Right ventricle myocardium inferior (tissue), 1 donor: ENCODE data around the gene NODAL. TPM values are rescaled to one million over a fixed set of nuclear protein-coding genes. Genes with fewer than 3 reads are reported as not detected.
A peak's percentile ranks its signal among the peaks of the same experiment; 100 is the strongest.
"Not testable (repeated sequence)": the region's sequence is repeated elsewhere in the genome, so short reads cannot be mapped to it uniquely, and the experiment has no call there.

ENCODE experiments used
- ATAC-seq: fragments of 200-7000 bp; cut with Tn5 transposase; one replicate; pipeline ENCODE4 v1.9.1; 2020; ENCODE audit warnings: mild to moderate bottlenecking, moderate library complexity
- DNase-seq: peaks from one replicate; pipeline ENCODE4 v3.0.0; 2021; ENCODE audit errors: missing footprints
- intact Hi-C: fragments of 100-400 bp; cut with DNase I; formaldehyde crosslinking; loops from one replicate; pipeline ENCODE4 v1.11.0; 2022
- long read RNA-seq: library from polyadenylated mRNA; unstranded; transcript quantifications from one replicate; pipeline ENCODE4 v2.0.0, GENCODE V29; 2021
- total RNA-seq: library from RNA; stranded (reverse); fragmentation: NEBNext Ultra II Directional; extraction: Animal tissue kit (Norgen Biotek cat#: 25700); gene quantifications from one replicate; pipeline ENCODE4 v1.2.1, GENCODE V29; 2021
- donor health status: DM: no; HTN: yes; CAD: no; lungs with severe emphysema.

The NODAL gene
- total RNA-seq: not detected
- long read RNA-seq: 0 reads

DNA sequence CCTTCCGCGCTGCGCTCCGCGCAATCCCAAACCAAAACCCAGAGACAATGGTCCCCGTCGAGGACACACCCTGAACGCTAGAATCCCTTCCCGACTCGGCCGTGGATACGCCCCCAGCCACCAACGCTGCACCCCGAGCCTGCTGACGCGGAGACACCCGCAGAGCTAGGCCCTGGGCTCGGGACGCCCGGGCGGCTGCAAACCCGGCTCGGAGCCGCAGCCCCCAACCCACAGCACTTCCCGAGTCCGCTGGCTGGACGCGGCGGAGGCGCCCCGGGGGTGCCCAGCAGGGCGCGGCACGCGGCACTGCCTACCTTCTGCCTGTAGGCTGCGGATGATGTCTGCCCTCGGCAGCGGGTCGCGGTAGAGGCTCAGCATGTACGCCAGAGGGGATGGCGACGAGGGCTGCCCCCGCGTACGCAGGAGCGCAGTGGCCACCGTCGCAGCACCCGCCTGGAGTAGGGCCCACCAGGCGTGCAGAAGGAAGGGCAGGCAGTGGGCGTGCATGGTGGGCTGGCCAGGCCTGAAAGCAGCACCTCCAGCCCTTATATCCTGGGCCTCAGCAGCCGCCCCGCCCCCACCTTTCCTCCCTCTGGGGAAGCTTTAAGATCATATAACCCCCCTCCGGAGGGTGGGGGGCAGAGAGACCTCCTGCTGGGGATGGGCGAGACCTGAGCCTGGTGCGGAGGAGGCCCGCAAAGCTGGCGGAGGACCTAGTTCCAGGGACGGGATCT is at the start of gene NODAL:
NODAL (minus strand) TSS at position 521 of the 734 bp plus-strand sequence; CDS start at position 507, 14 bp downstream.
- ATAC-seq (no peak), DNase-seq (no peak)
- intact Hi-C loops: no loop called here

DNA sequence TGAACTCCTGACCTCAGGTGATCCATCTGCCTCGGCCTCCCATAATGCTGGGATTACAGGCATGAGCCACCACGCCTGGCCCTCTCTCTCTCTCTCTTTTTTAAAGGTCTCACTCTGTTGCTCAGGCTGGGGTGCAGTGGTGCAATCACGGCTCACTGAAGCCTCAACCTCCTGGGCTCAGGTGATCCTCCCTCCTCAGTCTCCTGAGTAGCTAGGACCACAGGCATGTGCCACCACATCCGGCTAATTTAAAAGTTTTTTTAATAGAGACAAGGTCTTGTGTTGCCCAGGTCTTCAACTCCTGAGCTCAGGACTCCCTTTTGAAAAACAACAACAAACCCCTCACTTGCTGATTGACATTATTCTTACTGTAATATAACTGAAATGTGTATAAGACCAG is 48.7 kb upstream of the NODAL start:
- intact Hi-C loops: no loop called here
- DNase-seq (no peak), ATAC-seq (no peak)

DNA sequence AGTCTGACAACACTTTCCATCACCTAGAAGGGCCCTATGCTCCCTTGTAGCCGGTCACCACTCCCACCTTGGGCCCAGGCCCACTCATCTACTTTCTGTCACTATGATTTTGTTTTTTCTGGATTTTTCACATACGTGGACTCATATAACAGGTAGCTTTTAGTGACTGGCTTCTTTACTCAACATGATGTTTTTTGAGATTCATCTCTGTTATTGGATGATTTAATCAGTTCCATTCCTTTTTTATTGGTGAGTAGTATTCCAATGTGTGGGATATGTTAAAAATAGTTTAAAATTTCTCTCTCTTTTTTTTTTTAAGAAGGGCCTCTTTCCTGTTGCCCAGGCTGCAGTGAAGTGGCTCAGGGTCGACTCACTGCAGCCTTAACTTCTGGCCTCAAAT is 46.3 kb upstream of the NODAL start:
- intact Hi-C loops: no loop called here
- ATAC-seq (no peak), DNase-seq (no peak)

DNA sequence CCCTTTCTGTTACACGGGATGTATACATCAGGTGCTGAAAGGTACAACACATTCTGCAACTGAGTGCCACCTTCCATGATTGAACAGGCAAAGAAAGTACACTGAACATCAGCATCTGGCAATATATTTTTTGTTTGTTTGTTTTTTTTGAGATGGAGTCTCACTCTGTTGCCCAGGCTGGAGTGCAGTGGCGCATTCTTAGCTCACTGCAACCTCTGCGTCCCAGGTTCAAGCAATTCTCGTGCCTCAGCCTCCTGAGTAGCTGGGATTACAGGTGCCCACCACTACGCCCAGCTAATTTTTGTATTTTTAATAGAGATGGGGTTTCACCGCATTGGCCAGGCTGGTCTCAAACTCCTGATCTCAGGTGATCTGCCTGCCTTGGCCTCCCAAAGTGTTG is 42.4 kb upstream of the NODAL start:
- ATAC-seq, DNase-seq: not testable (repeated sequence)
- intact Hi-C loops: loop anchor here (2.0 kb wide), 1 partner anchor 27 kb away; no protein-coding TSS in a partner anchor

DNA sequence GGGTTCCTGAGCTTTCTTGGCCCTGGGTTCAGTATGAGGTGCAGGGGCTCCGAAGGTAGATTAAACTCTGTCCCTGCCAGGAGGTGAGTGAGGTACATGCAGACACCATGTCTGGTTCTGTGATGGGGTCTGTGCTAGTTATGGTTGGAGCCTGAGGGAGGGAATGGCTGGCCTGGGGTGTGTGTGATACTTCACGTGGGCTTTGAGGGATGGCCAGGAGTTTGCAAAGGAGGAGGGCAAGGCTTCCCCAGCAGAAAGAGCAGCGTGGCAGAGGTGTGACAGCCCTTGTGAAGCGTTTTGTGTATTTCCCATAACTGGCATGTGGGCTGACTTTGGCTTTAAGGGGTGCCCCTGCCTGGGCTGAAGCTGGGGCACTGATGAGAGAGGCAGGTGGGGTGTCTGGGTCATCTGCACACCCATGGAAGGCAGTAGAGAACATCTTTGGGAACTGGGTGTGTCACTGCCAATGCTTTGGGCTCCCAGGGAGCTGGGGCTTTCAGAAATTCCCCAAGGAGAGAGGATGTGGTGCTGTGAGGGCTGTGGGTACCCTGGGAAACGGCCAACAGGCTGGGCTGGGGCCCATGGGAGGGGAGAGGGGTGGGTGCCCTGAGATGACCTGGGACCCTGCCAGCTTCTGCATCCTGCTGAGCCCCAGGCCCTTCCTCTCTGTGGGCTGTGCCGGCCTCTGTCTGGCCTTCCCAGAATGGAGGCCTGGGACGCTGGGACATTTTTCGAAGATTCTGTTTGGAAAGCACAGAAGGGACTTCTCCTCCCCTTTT is 41.7 kb upstream of the NODAL start:
- intact Hi-C loops: loop anchor here (2.0 kb wide), 1 partner anchor 28 kb away; no protein-coding TSS in a partner anchor
- ATAC-seq (no peak), DNase-seq (peak; percentile 53)

DNA sequence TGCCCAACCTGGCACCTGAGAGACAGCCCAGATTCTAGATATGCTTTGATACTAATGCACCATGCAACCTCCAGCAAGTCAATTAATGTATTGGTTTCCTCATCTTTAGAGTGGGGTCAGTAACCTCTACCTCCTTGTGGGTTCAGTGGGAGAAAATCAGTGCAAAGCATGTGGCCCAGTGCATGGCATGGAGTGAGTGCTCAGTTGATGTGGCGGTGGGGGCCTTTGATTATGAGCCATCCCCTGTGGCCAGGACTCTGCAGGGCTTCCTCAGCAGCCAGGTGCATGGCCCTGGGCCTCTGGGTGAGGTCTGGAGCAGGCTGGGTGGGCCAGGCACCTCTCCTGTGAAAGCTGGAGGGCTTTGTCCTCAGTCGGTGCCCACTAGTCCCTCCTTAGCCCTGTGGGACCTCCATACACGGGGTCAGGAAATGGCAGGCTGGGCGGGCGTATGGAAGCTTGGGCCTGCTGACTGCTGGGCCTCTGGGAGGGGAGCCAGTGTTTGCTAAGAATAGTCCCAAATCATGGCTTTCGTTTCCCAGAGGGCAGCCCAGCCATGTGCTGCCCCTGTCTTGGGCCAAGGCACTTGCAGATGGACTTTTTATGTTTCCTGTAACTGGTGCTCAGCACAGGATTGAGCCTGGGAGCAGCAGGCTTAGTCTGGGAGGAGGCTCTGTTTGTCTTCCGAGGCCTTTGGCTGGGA is 40.5 kb upstream of the NODAL start:
- intact Hi-C loops: loop anchor here (2.0 kb wide), 1 partner anchor 29 kb away; no protein-coding TSS in a partner anchor
- DNase-seq (peak; percentile 85), ATAC-seq (peak; percentile 78)

DNA sequence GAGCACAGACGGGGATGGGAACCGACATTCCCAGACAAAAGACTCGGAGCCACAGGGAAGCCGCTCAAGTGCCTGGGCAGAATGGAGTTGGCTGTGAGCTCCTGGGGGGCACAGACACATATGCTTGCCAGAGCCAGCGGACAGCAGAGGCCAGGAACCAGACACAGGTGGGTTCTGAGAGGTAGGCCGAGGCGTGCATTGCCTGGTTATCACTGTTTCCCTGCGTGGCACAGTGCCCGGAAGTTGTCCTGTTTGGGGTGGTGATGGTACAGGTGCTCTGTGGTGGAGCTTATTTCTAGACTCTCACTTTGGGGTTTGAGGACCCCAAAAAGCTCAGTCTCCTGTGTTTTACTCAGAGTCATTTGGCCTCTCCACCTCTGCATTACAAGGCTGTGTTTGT is 39.6 kb upstream of the NODAL start:
- intact Hi-C loops: no loop called here
- DNase-seq: no peak
- no peak for ATAC-seq

DNA sequence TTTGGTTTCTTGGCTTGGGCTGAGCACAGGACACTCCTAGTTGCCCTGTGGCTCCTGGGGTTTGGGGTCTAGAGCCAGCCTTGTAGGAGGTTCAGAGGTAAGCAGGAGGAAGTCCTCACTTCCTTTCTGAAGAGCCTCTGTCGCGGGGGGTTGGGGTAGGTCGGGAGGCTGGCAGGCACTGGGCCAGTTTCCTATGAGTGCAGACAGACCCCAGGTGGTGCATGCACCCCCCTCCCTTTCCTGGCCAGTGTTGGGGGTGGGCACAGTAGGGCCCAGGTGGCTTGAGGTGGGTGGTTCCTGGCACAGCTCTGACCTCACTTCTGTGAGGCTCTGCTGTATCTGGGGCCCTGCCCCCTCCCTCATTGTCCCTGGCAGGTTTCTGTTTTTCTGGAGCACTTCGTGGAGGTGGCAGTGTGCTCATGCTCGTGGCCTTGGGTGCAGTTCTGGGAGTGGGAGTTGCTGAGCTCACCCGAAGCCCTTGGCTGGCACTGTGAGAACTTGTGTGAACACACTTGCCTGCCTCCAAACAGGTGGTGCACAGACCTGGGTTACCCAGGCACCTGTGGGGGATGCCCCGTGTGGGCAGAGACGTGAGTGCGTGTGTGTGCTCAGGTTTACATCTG is 38.9 kb upstream of the NODAL start:
- DNase-seq: peak; percentile 37
- intact Hi-C loops: no loop called here
- ATAC-seq: no peak

DNA sequence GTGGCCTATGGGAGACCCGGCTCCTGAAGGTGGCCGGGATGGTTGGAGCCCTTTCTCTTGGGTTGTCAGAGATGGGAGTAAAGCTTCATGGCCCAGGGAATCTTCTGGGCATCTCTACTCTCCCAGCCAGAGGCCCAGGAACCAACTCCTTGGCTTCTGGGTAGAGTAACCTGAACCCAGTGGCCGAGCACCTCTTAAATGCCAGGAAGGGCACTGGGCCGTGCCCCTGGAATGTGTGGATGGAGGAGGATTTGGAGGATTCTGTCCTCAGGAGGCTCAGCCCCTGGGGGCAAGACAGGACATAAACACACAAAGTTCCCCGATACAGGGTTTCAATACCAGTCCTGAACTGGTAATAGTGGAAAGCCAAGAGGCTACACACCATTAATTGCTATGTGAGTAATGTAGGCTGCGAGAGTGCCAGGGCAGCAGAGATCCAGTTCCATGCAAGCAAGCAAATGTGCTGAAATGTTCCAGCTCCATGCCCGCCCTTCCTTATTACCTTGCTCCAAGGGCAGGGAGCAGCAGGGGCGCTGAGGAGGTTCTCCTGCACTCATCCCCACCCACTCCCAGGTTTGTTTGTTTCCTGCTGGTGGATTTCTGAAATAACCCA is 38.3 kb upstream of the NODAL start:
- DNase-seq (peak; percentile 60), ATAC-seq (no peak)
- intact Hi-C loops: no loop called here

DNA sequence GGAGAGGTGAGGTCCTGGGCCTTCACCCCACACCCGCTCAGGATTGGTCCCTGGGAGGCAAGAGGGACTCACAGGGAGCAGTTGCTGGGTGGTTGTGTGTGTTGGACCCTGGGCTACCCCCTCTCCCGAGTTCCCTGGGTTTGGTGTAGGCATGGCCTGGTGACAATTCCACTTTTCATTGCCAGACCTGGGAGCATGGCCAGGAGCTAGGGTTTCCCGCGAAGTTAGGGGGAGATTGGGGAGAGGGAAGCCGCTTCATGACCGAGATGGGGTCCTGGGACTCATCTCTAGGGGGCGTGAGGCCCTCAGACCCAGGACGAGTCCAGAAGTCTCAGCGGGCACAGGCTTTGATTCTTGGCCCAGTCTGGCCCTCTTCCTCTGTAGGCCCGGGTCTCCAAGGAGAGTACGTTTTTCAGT is 37.7 kb upstream of the NODAL start:
- ATAC-seq: no peak
- intact Hi-C loops: no loop called here
- DNase-seq: no peak

DNA sequence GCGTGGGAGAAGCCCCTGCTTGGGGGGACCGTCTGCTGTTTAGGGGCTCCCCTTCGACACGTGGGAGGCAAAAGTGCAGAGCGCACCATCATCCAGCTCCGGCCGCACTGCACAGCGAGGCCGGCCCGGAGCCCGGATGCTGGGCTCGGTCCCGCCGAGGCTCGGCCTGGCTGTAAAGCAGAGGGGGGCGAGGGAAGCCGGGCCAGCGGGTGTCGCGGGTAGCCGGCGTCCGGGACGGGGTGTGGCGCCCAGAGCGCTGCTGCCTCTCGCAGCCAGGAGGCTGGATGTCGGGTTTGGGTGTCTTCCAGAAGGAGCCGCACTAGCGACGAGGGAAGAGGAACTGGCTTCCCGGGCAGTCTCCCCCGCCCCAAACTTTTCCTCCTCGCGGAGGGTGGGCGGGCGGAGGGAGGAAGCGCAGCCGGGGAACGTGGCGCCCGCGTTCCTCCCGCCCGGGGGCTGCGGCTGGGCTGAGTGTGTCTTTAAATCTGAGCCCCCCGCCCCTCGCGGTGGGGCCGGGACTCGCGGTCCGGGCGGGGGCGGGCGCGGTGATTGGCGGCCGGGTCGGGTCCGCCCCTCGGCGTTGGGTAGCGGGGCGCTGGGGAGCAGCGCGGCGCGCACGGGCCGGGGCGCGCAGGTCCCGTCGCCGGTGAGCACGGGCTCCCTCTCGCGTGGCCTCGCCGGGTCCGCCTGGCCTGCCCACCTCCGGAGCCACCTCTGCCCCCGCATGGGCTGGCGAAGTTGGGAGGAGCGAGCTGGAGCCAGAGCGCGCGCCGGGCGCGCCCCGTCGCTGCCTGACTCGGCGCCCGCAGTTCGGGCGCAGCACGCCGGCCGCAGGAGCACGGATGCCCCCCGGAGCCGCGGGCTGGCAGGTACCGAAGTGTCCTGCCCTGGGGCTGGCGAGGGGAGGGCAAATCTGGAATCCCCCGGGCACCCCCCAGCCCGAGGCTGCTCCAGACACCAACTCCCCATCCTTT is 37.0 kb upstream of the NODAL start, which contains the start of gene PALD1:
PALD1 (plus strand) TSS at position 577 of the 974 bp plus-strand sequence. CDS start 47,185 bp downstream, outside the sequence.
- ATAC-seq (peak; percentile 59), DNase-seq (peak; percentile 85)
- intact Hi-C loops: no loop called here

DNA sequence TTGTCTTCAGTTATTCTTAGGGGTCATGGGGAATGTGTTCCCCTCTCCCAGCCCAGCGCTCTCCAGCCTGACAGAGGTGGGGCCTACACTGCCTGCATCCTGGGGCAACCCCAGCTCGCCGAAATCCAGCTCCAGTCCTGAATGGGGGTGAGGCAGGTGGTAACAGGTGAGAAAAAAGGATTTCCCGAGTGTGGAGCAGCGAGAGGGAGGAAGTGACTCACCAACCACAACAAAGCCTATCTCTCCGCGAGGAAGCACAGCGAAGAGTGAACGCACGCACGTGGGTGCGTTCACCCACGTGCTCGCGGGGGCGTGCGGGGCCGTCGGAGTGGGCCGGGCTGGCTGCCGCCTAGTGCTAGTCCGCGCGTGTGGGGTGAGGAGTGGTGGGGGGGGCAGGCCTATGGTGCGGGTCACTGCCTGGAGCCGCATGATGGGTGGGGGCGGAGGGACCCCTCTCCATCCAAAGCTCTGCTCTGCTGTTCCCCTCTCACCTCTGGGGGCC is 36.2 kb upstream of the NODAL start:
- ATAC-seq: no peak
- DNase-seq: peak; percentile 49
- intact Hi-C loops: loop anchor here (2.0 kb wide), 1 partner anchor 15 kb away; no protein-coding TSS in a partner anchor

DNA sequence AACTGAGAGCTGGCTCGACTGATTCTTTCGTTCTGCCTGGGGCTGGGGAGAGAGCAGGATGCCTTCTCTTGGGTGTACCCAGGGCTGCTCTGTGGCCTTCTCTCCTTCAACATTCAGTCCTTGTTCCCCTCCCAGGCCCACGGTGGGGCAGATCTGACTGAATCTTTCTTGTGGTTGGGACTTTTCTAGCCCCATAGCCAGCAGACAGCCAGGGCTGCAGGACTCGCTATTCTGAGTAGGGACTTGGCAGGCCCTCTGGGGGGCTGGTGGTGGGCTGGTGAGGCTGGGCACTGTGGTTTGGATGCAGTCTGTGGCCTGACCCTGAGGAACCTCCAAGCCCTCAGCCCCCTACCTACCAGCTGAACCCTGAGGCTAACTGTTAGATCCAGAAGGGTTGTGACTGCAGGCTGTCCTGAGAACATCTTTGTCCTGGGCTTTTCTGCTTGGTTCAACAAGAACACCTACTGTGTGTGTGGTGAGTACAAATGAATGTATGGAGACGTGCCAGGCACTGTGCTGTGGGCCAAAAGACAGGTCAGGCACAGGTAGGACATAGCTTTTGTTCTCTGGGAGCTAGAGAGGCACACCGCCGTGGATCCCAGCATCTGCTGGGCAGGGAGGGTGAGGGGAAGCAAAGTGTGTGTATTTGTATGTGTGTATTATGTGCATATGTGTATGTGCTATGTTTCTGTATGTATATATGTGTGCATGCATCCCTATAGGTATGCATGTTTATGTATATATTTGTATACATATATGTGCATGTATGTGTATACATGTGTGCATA is 35.0 kb upstream of the NODAL start:
- DNase-seq (peak; percentile 40), ATAC-seq (no peak)
- intact Hi-C loops: loop anchor here (2.0 kb wide), 1 partner anchor 14 kb away; no protein-coding TSS in a partner anchor

DNA sequence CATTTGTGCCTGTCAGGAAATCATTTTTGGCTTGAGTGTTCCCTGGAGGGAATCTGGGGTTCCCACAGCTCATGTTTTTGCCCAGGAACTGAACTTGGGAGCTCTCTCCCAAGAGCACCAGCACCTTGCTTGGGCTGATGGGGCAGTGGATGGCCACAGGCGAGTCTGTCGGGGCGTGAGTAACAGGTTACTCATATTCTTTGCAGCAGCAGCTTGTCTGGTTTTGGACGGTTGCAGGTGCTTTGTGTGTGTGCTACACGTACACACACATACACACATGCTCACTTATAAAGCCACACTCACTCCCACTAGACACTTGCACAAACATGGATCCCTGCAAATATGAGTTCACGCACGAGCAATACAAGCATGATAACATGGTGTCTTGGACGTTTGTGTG is 34.2 kb upstream of the NODAL start:
- intact Hi-C loops: loop anchor here (2.0 kb wide), 1 partner anchor 13 kb away; no protein-coding TSS in a partner anchor
- ATAC-seq: no peak
- DNase-seq: no peak

DNA sequence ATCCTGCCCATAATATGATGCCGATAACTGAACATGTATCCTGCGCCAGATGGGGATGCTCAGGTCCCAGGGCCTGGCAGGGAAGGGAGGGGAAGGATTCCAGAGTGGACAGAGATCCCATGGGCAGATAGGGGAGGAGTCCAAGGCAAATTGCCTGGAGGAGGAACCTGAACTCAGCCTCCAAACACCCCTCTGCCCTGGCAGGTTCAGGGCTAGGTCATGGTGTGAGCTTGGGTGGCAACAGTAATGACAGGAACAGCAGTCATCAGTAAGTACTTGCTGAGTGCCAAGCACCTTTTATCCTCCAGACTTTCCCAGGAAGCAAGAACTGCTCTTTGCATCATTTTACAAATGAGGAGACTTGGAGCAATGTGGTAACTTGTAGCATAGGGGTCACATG is 33.3 kb upstream of the NODAL start:
- intact Hi-C loops: no loop called here
- ATAC-seq: no peak
- DNase-seq: no peak

DNA sequence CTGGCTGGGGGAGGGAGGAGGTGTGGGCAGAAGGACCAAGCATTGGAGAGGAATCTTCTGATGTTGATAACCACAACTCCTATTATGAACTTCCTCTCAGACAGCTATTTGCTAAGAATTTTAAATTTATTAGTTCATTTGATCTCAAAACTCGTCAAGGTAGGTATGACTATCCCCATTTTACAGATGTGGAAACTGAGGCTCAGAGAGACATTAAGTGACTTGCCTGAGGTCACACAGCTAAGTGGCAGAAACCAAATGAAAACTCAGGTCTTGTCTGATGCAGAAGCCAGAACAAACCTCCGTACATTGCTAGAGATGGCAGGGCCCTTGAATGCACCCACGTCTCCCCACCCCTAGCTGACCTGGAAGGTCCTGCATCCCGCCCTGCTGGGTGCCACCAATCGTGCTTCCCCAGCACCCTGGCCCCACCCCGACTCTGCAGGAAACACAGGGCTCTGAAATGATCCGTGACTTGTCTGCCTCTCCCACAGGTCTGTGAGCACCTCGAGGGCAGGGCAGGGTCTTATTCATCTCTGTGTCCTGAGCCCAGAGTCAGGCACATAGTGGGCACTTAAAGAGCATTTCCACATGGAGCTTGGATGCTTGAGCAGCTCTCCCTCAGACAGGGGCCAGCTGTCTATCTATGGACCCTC is 31.4 kb upstream of the NODAL start:
- ATAC-seq (no peak), DNase-seq (peak; percentile 33)
- intact Hi-C loops: no loop called here
